MM.1S (cell line): ENCODE results near the gene HRH3.

Source experiments
- CTCF ChIP-seq: fragments of 300-600 bp; sonication (generic); IDR thresholded peaks from 2 replicates; pipeline ENCODE4 v1.5.1; 2016; ENCODE audit warnings: antibody characterized with exemption, low read length, mixed read lengths
- EZH2 ChIP-seq: fragments of 300-600 bp; sonication (generic); optimal IDR thresholded peaks from 2 replicates; pipeline ENCODE3; 2017; ENCODE audit warnings: low read depth, mild to moderate bottlenecking, antibody characterized with exemption, low read length, mixed read lengths
- EZH2phosphoT487 ChIP-seq: fragments of 300-600 bp; sonication (generic); IDR thresholded peaks from 2 replicates; pipeline ENCODE4 v1.6.1; 2018; ENCODE audit warnings: antibody characterized with exemption, low read length

- TF ChIP-seq CTCF (no peak), EZH2phosphoT487 (no peak), EZH2 (no peak)
These were observed 27.0 kb upstream of the HRH3 start for GRCh38 chr20:62246872-62247652.
